ENCODE data around the gene SLC6A19. TPM values are rescaled to one million over a fixed set of nuclear protein-coding genes. Genes with fewer than 3 reads are reported as not detected.

Gene SLC6A19
- total and polyA plus RNA-seq, 2 donors (not counting 1 experiment from before 2014, with no cell fraction given) = not detected

DNA sequence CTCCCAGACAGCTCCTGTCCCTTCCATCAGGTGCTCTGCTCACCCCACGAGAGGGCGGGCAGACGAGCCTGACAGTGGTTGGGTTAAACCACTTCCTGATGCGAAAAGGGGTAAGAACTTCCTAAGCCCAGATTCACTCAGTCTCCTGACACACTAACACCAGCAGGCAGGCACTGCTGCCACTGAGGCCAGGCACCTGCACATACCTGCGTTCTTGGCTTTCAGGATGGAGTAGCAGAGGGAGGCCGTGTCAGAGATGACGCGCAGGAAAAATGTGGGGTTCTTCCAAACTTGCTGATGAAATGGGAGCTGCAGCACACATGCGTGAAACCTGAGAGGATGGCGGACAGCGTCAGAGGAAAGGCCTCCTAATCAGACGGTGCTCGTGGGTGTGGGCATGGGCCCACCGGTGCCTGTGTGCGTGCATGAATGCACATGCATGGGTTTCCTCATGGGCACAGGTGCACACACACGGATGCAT, 53.7 kb downstream of the SLC6A19 start:
- Mint-ChIP-seq H3K9me3 (ENCODE audit: insufficient read depth) (no peaks in the 10 kb centered on the region), H3K27ac (no peak overlapping the region), H3K27me3 (no peaks in the 10 kb centered on the region), H3K4me3 (no peak overlapping the region), H3K4me1 (peaks cover 4% of the 10 kb centered on the region)
- Histone ChIP-seq H2AFZ (ENCODE audit: insufficient read depth, low read depth, low read length, poor library complexity, severe bottlenecking) (no peak overlapping the region), H3K79me2 (ENCODE audit: control insufficient read depth, insufficient read depth, low read length) (no peaks in the 10 kb centered on the region), H3K4me3 (ENCODE audit: control extremely low read depth in 1 of 5, extremely low read depth in 1 of 5, insufficient read depth in 1 of 5, low read depth in 2 of 5, low read length in 4 of 5) (no peak overlapping the region), H3K9me3 (ENCODE audit: control extremely low read depth in 1 of 3, control insufficient read depth in 2 of 3, insufficient read depth in 1 of 3, low read length in 2 of 3) (peaks cover 0 to 6% (median 0%) of the 10 kb centered on the region in 3 donors), H3K36me3 (replicated peaks in 1 of 2; ENCODE audit: control extremely low read depth in 1 of 2, control insufficient read depth in 1 of 2, extremely low read depth in 1 of 2, insufficient read depth in 2 of 2, low read length in 1 of 2) (no peaks in the 10 kb centered on the region), H3K9ac (ENCODE audit: low read length) (no peak overlapping the region), H3K27ac (ENCODE audit: low read length in 2 of 2) (no peak overlapping the region), H3K4me2 (replicated peaks; ENCODE audit: low read depth, low read length, poor library complexity, severe bottlenecking) (no peak overlapping the region), H4K20me1 (ENCODE audit: control insufficient read depth, insufficient read depth, low read length, poor library complexity, severe bottlenecking) (no peaks in the 10 kb centered on the region), H3K27me3 (replicated peaks in 1 of 4; ENCODE audit: control extremely low read depth in 1 of 4, control insufficient read depth in 3 of 4, insufficient read depth in 4 of 4, low read length in 3 of 4) (no peaks in the 10 kb centered on the region), H3K4me1 (ENCODE audit: control insufficient read depth in 2 of 2, insufficient read depth in 2 of 2, low read length in 2 of 2) (no peaks in the 10 kb centered on the region)
- ChIA-PET CTCF (no interaction called here), POLR2A (no interaction called here)
- intact Hi-C loops (cut with micrococcal nuclease) = no loop called here
- DNase-seq (no peak), ATAC-seq (ENCODE audit: low read depth) (no peak)
- no peak for TF ChIP-seq EZH2 (IDR thresholded peaks at IDR 0.05; ENCODE audit: borderline replicate concordance, insufficient read depth, low read depth, low read length, poor library complexity, severe bottlenecking)
- TF ChIP-seq, protein P1, sequence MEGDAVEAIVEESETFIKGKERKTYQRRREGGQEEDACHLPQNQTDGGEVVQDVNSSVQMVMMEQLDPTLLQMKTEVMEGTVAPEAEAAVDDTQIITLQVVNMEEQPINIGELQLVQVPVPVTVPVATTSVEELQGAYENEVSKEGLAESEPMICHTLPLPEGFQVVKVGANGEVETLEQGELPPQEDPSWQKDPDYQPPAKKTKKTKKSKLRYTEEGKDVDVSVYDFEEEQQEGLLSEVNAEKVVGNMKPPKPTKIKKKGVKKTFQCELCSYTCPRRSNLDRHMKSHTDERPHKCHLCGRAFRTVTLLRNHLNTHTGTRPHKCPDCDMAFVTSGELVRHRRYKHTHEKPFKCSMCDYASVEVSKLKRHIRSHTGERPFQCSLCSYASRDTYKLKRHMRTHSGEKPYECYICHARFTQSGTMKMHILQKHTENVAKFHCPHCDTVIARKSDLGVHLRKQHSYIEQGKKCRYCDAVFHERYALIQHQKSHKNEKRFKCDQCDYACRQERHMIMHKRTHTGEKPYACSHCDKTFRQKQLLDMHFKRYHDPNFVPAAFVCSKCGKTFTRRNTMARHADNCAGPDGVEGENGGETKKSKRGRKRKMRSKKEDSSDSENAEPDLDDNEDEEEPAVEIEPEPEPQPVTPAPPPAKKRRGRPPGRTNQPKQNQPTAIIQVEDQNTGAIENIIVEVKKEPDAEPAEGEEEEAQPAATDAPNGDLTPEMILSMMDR (IDR thresholded peaks at IDR 0.05) = no peak
- 57% methylated on average over 16 of the region's 16 CpGs for WGBS (ENCODE audit: insufficient coverage)

DNA sequence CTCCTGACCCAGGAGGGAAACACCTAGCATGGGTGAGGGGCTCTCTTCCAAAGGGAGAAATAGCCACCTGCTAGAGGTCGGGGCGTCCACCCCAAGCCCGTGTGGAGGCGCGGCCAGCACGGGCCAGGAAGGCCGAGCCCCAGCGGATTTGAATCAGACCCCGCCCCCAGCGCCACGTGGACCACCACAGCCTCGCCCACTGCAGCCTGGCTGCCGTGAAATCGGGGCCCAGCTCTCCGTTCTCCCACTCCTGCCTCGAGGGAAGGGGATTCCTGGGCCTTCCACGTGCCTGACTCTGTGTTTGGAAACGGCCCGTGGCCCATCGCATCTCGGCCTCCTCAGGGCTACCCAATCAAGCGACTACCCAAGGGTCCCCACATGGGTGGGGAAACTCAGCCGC, 55.4 kb downstream of the SLC6A19 start:
- Histone ChIP-seq H3K9ac (ENCODE audit: low read length) (no peak overlapping the region), H3K27ac (ENCODE audit: low read length in 2 of 2) (no peak overlapping the region), H3K27me3 (replicated peaks in 1 of 4; ENCODE audit: control extremely low read depth in 1 of 4, control insufficient read depth in 3 of 4, insufficient read depth in 4 of 4, low read length in 3 of 4) (no peaks in the 10 kb centered on the region), H3K4me2 (replicated peaks; ENCODE audit: low read depth, low read length, poor library complexity, severe bottlenecking) (no peak overlapping the region), H4K20me1 (ENCODE audit: control insufficient read depth, insufficient read depth, low read length, poor library complexity, severe bottlenecking) (no peaks in the 10 kb centered on the region), H3K79me2 (ENCODE audit: control insufficient read depth, insufficient read depth, low read length) (no peaks in the 10 kb centered on the region), H2AFZ (ENCODE audit: insufficient read depth, low read depth, low read length, poor library complexity, severe bottlenecking) (no peak overlapping the region), H3K4me3 (ENCODE audit: control extremely low read depth in 1 of 5, extremely low read depth in 1 of 5, insufficient read depth in 1 of 5, low read depth in 2 of 5, low read length in 4 of 5) (no peak overlapping the region), H3K9me3 (ENCODE audit: control extremely low read depth in 1 of 3, control insufficient read depth in 2 of 3, insufficient read depth in 1 of 3, low read length in 2 of 3) (peaks cover 0 to 23% (median 0%) of the 10 kb centered on the region in 3 donors), H3K4me1 (ENCODE audit: control insufficient read depth in 2 of 2, insufficient read depth in 2 of 2, low read length in 2 of 2) (no peaks in the 10 kb centered on the region), H3K36me3 (replicated peaks in 1 of 2; ENCODE audit: control extremely low read depth in 1 of 2, control insufficient read depth in 1 of 2, extremely low read depth in 1 of 2, insufficient read depth in 2 of 2, low read length in 1 of 2) (no peaks in the 10 kb centered on the region)
- DNase-seq (no peak), ATAC-seq (ENCODE audit: low read depth) (no peak)
- ChIA-PET POLR2A (no interaction called here), CTCF (no interaction called here)
- intact Hi-C loops (cut with micrococcal nuclease) = no loop called here
- Mint-ChIP-seq H3K27me3 (no peaks in the 10 kb centered on the region), H3K9me3 (ENCODE audit: insufficient read depth) (no peaks in the 10 kb centered on the region), H3K4me3 (no peak overlapping the region), H3K27ac (no peak overlapping the region), H3K4me1 (peaks cover 4% of the 10 kb centered on the region)
- no peak for TF ChIP-seq EZH2 (IDR thresholded peaks at IDR 0.05; ENCODE audit: borderline replicate concordance, insufficient read depth, low read depth, low read length, poor library complexity, severe bottlenecking)
- TF ChIP-seq, protein P1 (IDR thresholded peaks at IDR 0.05) = no peak
- 93% methylated on average over 23 of the region's 23 CpGs for WGBS (ENCODE audit: insufficient coverage)

Measured in B cell (primary cell).